ENCODE data around the gene SREK1IP1.

SREK1IP1 gene

GRCh38 chr5:64768358-64769312 lies at the start of gene SREK1IP1, which contains the start of gene CWC27:
SREK1IP1 (minus strand) TSS chr5:64768691; CDS start chr5:64768517, 174 bp downstream.
CWC27 (plus strand) TSS chr5:64768930; CDS start chr5:64769147, 217 bp downstream.
- peak; percentile 63 for DNase-seq

- no peak for DNase-seq
Observed at GRCh38 chr5:64818245-64818644, 49.8 kb upstream of the SREK1IP1 start.

- DNase-seq: no peak
Observed at GRCh38 chr5:64814073-64814472, 45.6 kb upstream of the SREK1IP1 start.

- DNase-seq: no peak
Observed at GRCh38 chr5:64811050-64811640, 42.7 kb upstream of the SREK1IP1 start.

- DNase-seq: no peak
Observed at GRCh38 chr5:64807520-64807919, 39.0 kb upstream of the SREK1IP1 start.

- DNase-seq: no peak
Observed at GRCh38 chr5:64806537-64806936, 38.0 kb upstream of the SREK1IP1 start.

GRCh38 chr5:64800926-64801325 lies 32.4 kb upstream of the SREK1IP1 start:
- no peak for DNase-seq

- DNase-seq: no peak
Observed at GRCh38 chr5:64796301-64796700, 27.8 kb upstream of the SREK1IP1 start.

- no peak for DNase-seq
Observed at GRCh38 chr5:64794053-64794770, 25.7 kb upstream of the SREK1IP1 start.

- DNase-seq: no peak
Observed at GRCh38 chr5:64792469-64792868, 24.0 kb upstream of the SREK1IP1 start.

GRCh38 chr5:64790210-64790609 lies 21.7 kb upstream of the SREK1IP1 start:
- no peak for DNase-seq

GRCh38 chr5:64789457-64789856 lies 21.0 kb upstream of the SREK1IP1 start:
- DNase-seq: no peak

GRCh38 chr5:64788156-64788555 lies 19.7 kb upstream of the SREK1IP1 start:
- no peak for DNase-seq

- no peak for DNase-seq
Observed at GRCh38 chr5:64786372-64786771, 17.9 kb upstream of the SREK1IP1 start.

GRCh38 chr5:64784451-64785025 lies 16.0 kb upstream of the SREK1IP1 start:
- peak; percentile 19 for DNase-seq

- no peak for DNase-seq
Observed at GRCh38 chr5:64775291-64775690, 6.8 kb upstream of the SREK1IP1 start.

- no peak for DNase-seq
Observed at GRCh38 chr5:64773533-64773932, 5.0 kb upstream of the SREK1IP1 start.

- DNase-seq: no peak
Observed at GRCh38 chr5:64771736-64772135, 3.2 kb upstream of the SREK1IP1 start.

GRCh38 chr5:64769855-64770254 lies 1.4 kb upstream of the SREK1IP1 start:
- DNase-seq: no peak

- DNase-seq: no peak
Observed at GRCh38 chr5:64767959-64768357, 533 bp downstream of the SREK1IP1 start.

GRCh38 chr5:64766941-64767340 lies 1.6 kb downstream of the SREK1IP1 start:
- DNase-seq: no peak

- no peak for DNase-seq
Observed at GRCh38 chr5:64765804-64766504, 2.5 kb downstream of the SREK1IP1 start.

Data from NCI-H510A (cell line).